Measurements from ENCODE around the gene HCRTR1. TPM values are rescaled to one million over a fixed set of nuclear protein-coding genes. Genes with fewer than 3 reads are reported as not detected.

The HCRTR1 gene
- total RNA-seq, 2 donors from 2014 or later = not detected

- ATAC-seq = no peak
- intact Hi-C loops (cut with DNase I) = loop anchor here (5.0 kb wide), 1 partner anchor 38 kb away; no protein-coding TSS in a partner anchor
- H3K27ac ChIP-seq = no peak overlapping the region
Observed at GRCh38 chr1:31674626-31675025, 57.1 kb downstream of the HCRTR1 start.

DNA sequence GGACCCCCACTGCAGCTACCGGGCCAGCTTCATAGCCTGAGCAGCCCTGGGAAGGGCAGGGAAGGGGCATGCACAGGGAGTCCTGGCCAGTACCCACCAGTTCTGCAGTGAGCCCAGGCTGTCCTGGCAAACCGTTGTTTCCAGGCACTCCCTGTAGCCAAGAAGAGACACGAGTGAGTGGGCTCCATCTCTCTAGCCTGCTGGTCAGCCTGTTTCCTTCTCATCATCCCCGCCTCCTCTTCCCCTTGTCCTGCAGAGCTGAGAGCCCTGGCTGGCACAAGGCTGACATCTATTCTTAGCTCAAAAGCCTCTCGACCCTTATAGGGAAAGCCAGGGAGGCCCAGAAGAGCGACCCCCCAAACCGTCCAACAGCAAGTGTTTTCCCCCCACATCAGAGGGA is 57.7 kb downstream of the HCRTR1 start:
- no peaks in the 10 kb centered on the region for H3K36me3 ChIP-seq (replicated peaks in 1 of 2; ENCODE audit: insufficient read depth in 1 of 2, low read depth in 2 of 2)
- DNase-seq (no peak), ATAC-seq (no peak)
- TF ChIP-seq, protein P1, sequence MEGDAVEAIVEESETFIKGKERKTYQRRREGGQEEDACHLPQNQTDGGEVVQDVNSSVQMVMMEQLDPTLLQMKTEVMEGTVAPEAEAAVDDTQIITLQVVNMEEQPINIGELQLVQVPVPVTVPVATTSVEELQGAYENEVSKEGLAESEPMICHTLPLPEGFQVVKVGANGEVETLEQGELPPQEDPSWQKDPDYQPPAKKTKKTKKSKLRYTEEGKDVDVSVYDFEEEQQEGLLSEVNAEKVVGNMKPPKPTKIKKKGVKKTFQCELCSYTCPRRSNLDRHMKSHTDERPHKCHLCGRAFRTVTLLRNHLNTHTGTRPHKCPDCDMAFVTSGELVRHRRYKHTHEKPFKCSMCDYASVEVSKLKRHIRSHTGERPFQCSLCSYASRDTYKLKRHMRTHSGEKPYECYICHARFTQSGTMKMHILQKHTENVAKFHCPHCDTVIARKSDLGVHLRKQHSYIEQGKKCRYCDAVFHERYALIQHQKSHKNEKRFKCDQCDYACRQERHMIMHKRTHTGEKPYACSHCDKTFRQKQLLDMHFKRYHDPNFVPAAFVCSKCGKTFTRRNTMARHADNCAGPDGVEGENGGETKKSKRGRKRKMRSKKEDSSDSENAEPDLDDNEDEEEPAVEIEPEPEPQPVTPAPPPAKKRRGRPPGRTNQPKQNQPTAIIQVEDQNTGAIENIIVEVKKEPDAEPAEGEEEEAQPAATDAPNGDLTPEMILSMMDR (IDR thresholded peaks at IDR 0.05) = no peak
- no peak for TF ChIP-seq POLR2A (IDR thresholded peaks at IDR 0.05)
- no peak overlapping the region for H3K27ac ChIP-seq
- H3K27me3 ChIP-seq = no peaks in the 10 kb centered on the region
- WGBS, 2 donors = 68 to 71% methylated on average over 7 of the region's 7 CpGs
- no peaks in the 10 kb centered on the region for H3K9me3 ChIP-seq
- peaks cover 4% of the 10 kb centered on the region for H3K4me1 ChIP-seq
- intact Hi-C loops (cut with DNase I) = no loop called here
- H3K4me3 ChIP-seq = no peak overlapping the region

More at GRCh38 chr1:31674626-31675025, 57.1 kb downstream of the HCRTR1 start:
- Histone ChIP-seq H3K36me3 (replicated peaks in 1 of 2; ENCODE audit: insufficient read depth in 1 of 2, low read depth in 2 of 2) (no peaks in the 10 kb centered on the region), H3K4me3 (no peak overlapping the region), H3K4me1 (peaks cover 10% of the 10 kb centered on the region), H3K9me3 (no peaks in the 10 kb centered on the region), H3K27me3 (no peaks in the 10 kb centered on the region)
- 71 to 73% methylated on average over 6 to 8 of the region's 8 CpGs for WGBS, 2 donors
- no peak for TF ChIP-seq POLR2A (IDR thresholded peaks at IDR 0.05)
- TF ChIP-seq, protein P1 (IDR thresholded peaks at IDR 0.05) = no peak
- no peak for DNase-seq

DNA sequence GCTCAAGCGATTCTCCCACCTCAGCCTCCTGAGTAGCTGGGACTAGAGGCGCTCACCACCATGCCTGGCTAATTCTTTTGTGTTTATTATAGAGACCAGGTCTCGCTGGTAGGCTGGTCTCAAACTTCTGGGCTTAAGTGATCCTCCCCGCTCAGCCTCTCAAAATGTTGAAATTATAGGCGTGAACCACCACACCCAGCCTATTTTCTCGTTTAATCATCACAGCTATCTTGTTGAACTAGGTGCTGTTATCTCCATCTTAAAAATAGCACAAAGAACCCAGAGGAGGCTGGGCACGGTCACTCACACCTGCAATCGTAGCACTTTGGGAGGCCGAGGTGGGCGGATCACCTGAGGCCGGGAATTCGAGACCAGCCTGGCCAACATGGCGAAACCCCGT is 58.3 kb downstream of the HCRTR1 start:
- intact Hi-C loops (cut with DNase I) = no loop called here
- Histone ChIP-seq H3K4me3 (no peak overlapping the region), H3K27me3 (no peaks in the 10 kb centered on the region), H3K36me3 (replicated peaks in 1 of 2; ENCODE audit: insufficient read depth in 1 of 2, low read depth in 2 of 2) (no peaks in the 10 kb centered on the region), H3K4me1 (no peaks in the 10 kb centered on the region), H3K9me3 (no peaks in the 10 kb centered on the region), H3K27ac (no peak overlapping the region)
- no peak for ATAC-seq
- DNase-seq = no peak
- no peak for TF ChIP-seq POLR2A (IDR thresholded peaks at IDR 0.05)
- TF ChIP-seq, protein P1 (IDR thresholded peaks at IDR 0.05) = no peak
- WGBS, 2 donors = 61 to 77% methylated on average over 13 to 14 of the region's 14 CpGs

Other genes starting within 250 kb of the HCRTR1 start
- gene FABP3, start 244.6 kb upstream of the HCRTR1 start, total RNA-seq = 1 to 10 TPM in 1 of 2 donors, not detected in 1; 1.0 TPM
- 10 to 100 TPM; 14.5 to 41.2 TPM for gene SERINC2, start 204.5 kb upstream of the HCRTR1 start, total RNA-seq
- 100 to 1,000 TPM in 1 of 2 donors, 10 to 100 TPM in 1; 47.2 to 148 TPM for gene TINAGL1, start 41.2 kb upstream of the HCRTR1 start, total RNA-seq
- gene PEF1, start 27.2 kb downstream of the HCRTR1 start, total RNA-seq = 10 to 100 TPM; 23.6 to 24.1 TPM
- gene COL16A1, start 86.3 kb downstream of the HCRTR1 start, total RNA-seq = 10 to 100 TPM; 10.1 to 15.8 TPM
- gene ADGRB2, start 146.7 kb downstream of the HCRTR1 start, total RNA-seq = 1 to 10 TPM in 1 of 2 donors, under 1 TPM in 1; 0.26 to 3.0 TPM
- gene SPOCD1, start 198.3 kb downstream of the HCRTR1 start, total RNA-seq = under 1 TPM in 1 of 2 donors, not detected in 1; 0.26 TPM

Measured in body of pancreas (tissue), 4 donors.